Astrocyte of the spinal cord (primary cell): ENCODE data around the gene ACTL9.

Experiments used
- DNase-seq: peaks from one replicate; pipeline ENCODE4 v3.0.0; 2011; ENCODE audit warnings: low read depth, low spot score
- H3K4me3 ChIP-seq: 2 replicates; pipeline ENCODE4 v1.5.1; 2011; ENCODE audit warnings: low read depth, mild to moderate bottlenecking, low read length, moderate library complexity
- CTCF ChIP-seq: IDR thresholded peaks from 2 replicates; pipeline ENCODE4 v1.5.1; 2012; ENCODE audit warnings: low read depth, mild to moderate bottlenecking, low read length, inconsistent platforms
- in situ Hi-C: cut with HindIII; loops from 2 replicates; pipeline ENCODE4 v1.10.0; 2017; ENCODE audit warnings: low sequenced_read_pairs

Gene ACTL9

GRCh38 chr19:8686549-8686948 is 12.0 kb downstream of the ACTL9 start:
- in situ Hi-C loops: no loop called here
- DNase-seq: no peak
- H3K4me3 ChIP-seq: no peak overlapping the region
- no peak for TF ChIP-seq CTCF

GRCh38 chr19:8684001-8684902 is 14.3 kb downstream of the ACTL9 start:
- in situ Hi-C loops: no loop called here
- H3K4me3 ChIP-seq: no peak overlapping the region
- DNase-seq: no peak

GRCh38 chr19:8682931-8683330 is 15.7 kb downstream of the ACTL9 start:
- in situ Hi-C loops: no loop called here
- no peak overlapping the region for H3K4me3 ChIP-seq
- no peak for TF ChIP-seq CTCF
- DNase-seq: no peak

More at GRCh38 chr19:8684001-8684902, 14.3 kb downstream of the ACTL9 start:
- no peak for TF ChIP-seq CTCF

GRCh38 chr19:8682472-8682871 is 16.1 kb downstream of the ACTL9 start:
- no peak overlapping the region for H3K4me3 ChIP-seq
- no peak for DNase-seq
- TF ChIP-seq CTCF: no peak
- in situ Hi-C loops: no loop called here

- TF ChIP-seq CTCF: no peak
- H3K4me3 ChIP-seq: no peak overlapping the region
- no peak for DNase-seq
- in situ Hi-C loops: no loop called here
Observed at GRCh38 chr19:8681345-8682029, 17.1 kb downstream of the ACTL9 start.

GRCh38 chr19:8680676-8681344 is 17.8 kb downstream of the ACTL9 start:
- no peak overlapping the region for H3K4me3 ChIP-seq
- no peak for TF ChIP-seq CTCF
- DNase-seq: no peak
- in situ Hi-C loops: no loop called here
